ENCODE results near the gene MRPL50. TPM values are rescaled to one million over a fixed set of nuclear protein-coding genes. Genes with fewer than 3 reads are reported as not detected.

MRPL50 gene
- polyA plus RNA-seq, 1 donor: 15.5 TPM

- DNase-seq (ENCODE audit: low read depth): no peak
These were observed 56.5 kb downstream of the MRPL50 start for GRCh38 chr9:101341958-101342357.

Other genes starting within 250 kb of the MRPL50 start
- gene BAAT, start 13.6 kb downstream of the MRPL50 start, polyA plus RNA-seq (ENCODE audit: insufficient read length): 1.7 TPM
- gene ZNF189, start 233 bp upstream of the MRPL50 start, polyA plus RNA-seq (ENCODE audit: insufficient read length): 19.2 TPM
- gene ALDOB, start 37.2 kb upstream of the MRPL50 start, polyA plus RNA-seq (ENCODE audit: insufficient read length): 0.51 TPM
- 35.7 TPM for gene RNF20, start 135.2 kb upstream of the MRPL50 start, polyA plus RNA-seq (ENCODE audit: insufficient read length)
- not detected for gene PPP3R2, start 196.4 kb upstream of the MRPL50 start, polyA plus RNA-seq (ENCODE audit: insufficient read length)